HepG2 (cell line): ENCODE data around the gene DLG2. TPM values are rescaled to one million over a fixed set of nuclear protein-coding genes. Genes with fewer than 3 reads are reported as not detected.

Source experiments
- ATAC-seq: fragments of 200-7000 bp; cut with Tn5 transposase; 3 replicates; pipeline ENCODE4 v1.9.1; 2020; ENCODE audit warnings: mild to moderate bottlenecking, moderate library complexity
- BruUV-seq: library from RNA; stranded (reverse); fragments of 400-500 nt; replicated peaks from 2 replicates; lab custom pipeline; 2021; lab: Mats Ljungman, UMichigan
- CTCF ChIA-PET: fragments of 300-600 bp; formaldehyde crosslinking; extraction: SDS; loops from one replicate; lab custom pipeline; 2021; ENCODE audit warnings: low total read pairs, inconsistent platforms, low intra/inter-chr PET ratio; lab: Yijun Ruan, JAX
- POLR2A ChIA-PET: fragments of 350-600 bp; sonication (Branson Sonifier 250); formaldehyde crosslinking; loops from one replicate; lab custom pipeline; 2020; ENCODE audit warnings: antibody characterized with exemption, inconsistent platforms; lab: Yijun Ruan, JAX
- DNase-seq: peaks from one replicate; pipeline ENCODE4 v3.0.0-alpha.2; 2015; ENCODE audit warnings: low spot score
- FAIRE-seq: peaks from 3 replicates; lab custom pipeline; 2011; peaks lifted over from hg19 to GRCh38; lab: Jason Lieb, UNC
- H2AFZ ChIP-seq: one replicate; pipeline ENCODE4 v1.6.1; 2011; ENCODE audit warnings: low read length, inconsistent platforms
- H3K27ac ChIP-seq: fragments of 300-600 bp; 3 replicates; pipeline ENCODE4 v1.8.0; 2011; ENCODE audit warnings: mixed run types, mild to moderate bottlenecking, mixed read lengths, low read length, inconsistent platforms; ENCODE audit not compliant: insufficient read depth; ENCODE audit errors: extremely low read length
- H3K27me3 ChIP-seq, 2 experiments: fragments of 200-600 bp in 1 of 2; 2 replicates in 1 of 2; 3 replicates in 1 of 2; pipeline versions ENCODE4 v1.6.0 to v1.8.0; 2011; ENCODE audit warnings: low read length in 2 of 2, mild to moderate bottlenecking in 2 of 2, moderate library complexity in 2 of 2, inconsistent platforms in 1 of 2; ENCODE audit not compliant: insufficient read depth in 2 of 2, control insufficient read depth in 1 of 2
- H3K36me3 ChIP-seq, 2 experiments: fragments of 200-600 bp in 1 of 2; replicated peaks in 1 of 2; 2 replicates in 1 of 2; 3 replicates in 1 of 2; pipeline versions ENCODE4 v1.5.1 to v1.8.0; 2011; ENCODE audit warnings: low read length in 2 of 2, inconsistent platforms in 1 of 2; ENCODE audit not compliant: insufficient read depth in 2 of 2, control insufficient read depth in 1 of 2
- H3K4me1 ChIP-seq: 2 replicates; pipeline ENCODE4 v1.5.1; 2012; ENCODE audit warnings: low read length, inconsistent platforms; ENCODE audit not compliant: insufficient read depth
- H3K4me2 ChIP-seq: 2 replicates; pipeline ENCODE4 v1.6.0; 2011; ENCODE audit warnings: low read depth, low read length, inconsistent platforms
- H3K4me3 ChIP-seq, 3 experiments: fragments of 200-600 bp in 1 of 3; sonication (generic), shearing (Covaris generic) in 1 of 3; replicated peaks in 1 of 3; 2 replicates each; pipeline ENCODE4 v1.5.1; 2011 to 2016; ENCODE audit warnings: low read length in 3 of 3, inconsistent platforms in 2 of 3, low read depth in 2 of 3, mild to moderate bottlenecking in 2 of 3, control low read depth in 1 of 3, mixed read lengths in 1 of 3; ENCODE audit not compliant: insufficient read depth in 1 of 3
- H3K79me2 ChIP-seq: one replicate; pipeline ENCODE4 v1.6.1; 2011; ENCODE audit warnings: low read length, inconsistent platforms; ENCODE audit not compliant: insufficient read depth
- H3K9ac ChIP-seq: 2 replicates; pipeline ENCODE4 v1.6.0; 2011; ENCODE audit warnings: mild to moderate bottlenecking, low read depth, low read length, inconsistent platforms; ENCODE audit not compliant: insufficient read depth
- H3K9me3 ChIP-seq: 2 replicates; pipeline ENCODE4 v1.5.1; 2012; ENCODE audit warnings: mild to moderate bottlenecking, low read length
- H4K20me1 ChIP-seq: 2 replicates; pipeline ENCODE4 v1.6.0; 2011; ENCODE audit warnings: inconsistent platforms, mild to moderate bottlenecking, low read length, moderate library complexity; ENCODE audit not compliant: insufficient read depth
- ARHGAP35 ChIP-seq: sonication (generic); formaldehyde crosslinking; IDR thresholded peaks from 2 replicates; pipeline ENCODE4 v1.9.0; 2022; ENCODE audit warnings: mild to moderate bottlenecking, inconsistent platforms, moderate library complexity, missing genetic modification reagents, borderline replicate concordance
- ATM ChIP-seq: fragments of 450-650 bp; IDR thresholded peaks from 2 replicates; pipeline ENCODE4 v1.7.1; 2017; ENCODE audit warnings: mild to moderate bottlenecking, borderline replicate concordance
- BRD4 ChIP-seq: sonication (generic); formaldehyde crosslinking; IDR thresholded peaks from 2 replicates; pipeline ENCODE4 v1.4.0; 2020; ENCODE audit warnings: missing genetic modification reagents
- HOXA5 ChIP-seq: sonication (generic); formaldehyde crosslinking; IDR thresholded peaks from 2 replicates; pipeline ENCODE4 v1.4.0; 2020; ENCODE audit warnings: missing genetic modification reagents
- KDM4B ChIP-seq: sonication (generic); formaldehyde crosslinking; IDR thresholded peaks from 2 replicates; pipeline ENCODE4 v1.4.0; 2020; ENCODE audit warnings: missing genetic modification reagents
- KLF16 ChIP-seq, 2 experiments: sonication (generic) in 1 of 2; formaldehyde crosslinking in 1 of 2; IDR thresholded peaks; 2 replicates each; pipeline versions ENCODE4 v1.6.1 to v1.8.0; 2016 to 2023; ENCODE audit warnings: missing genetic modification reagents in 2 of 2, missing compliant biosample characterization in 1 of 2
- KLF6 ChIP-seq: IDR thresholded peaks from 2 replicates; pipeline ENCODE4 v1.8.0; 2016; ENCODE audit warnings: missing biosample characterization, missing genetic modification reagents
- NFKBIZ ChIP-seq: IDR thresholded peaks from 2 replicates; pipeline ENCODE4 v1.6.1; 2018; ENCODE audit warnings: missing genetic modification reagents, missing compliant biosample characterization
- RARG ChIP-seq: sonication (generic); formaldehyde crosslinking; IDR thresholded peaks from 2 replicates; pipeline ENCODE4 v1.4.0; 2020; ENCODE audit warnings: low read depth, mild to moderate bottlenecking, missing genetic modification reagents
- SMYD3 ChIP-seq: sonication (generic); formaldehyde crosslinking; IDR thresholded peaks from 2 replicates; pipeline ENCODE4 v1.8.1; 2023; ENCODE audit warnings: mild to moderate bottlenecking, missing genetic modification reagents
- TCF7 ChIP-seq: sonication (generic); IDR thresholded peaks from 2 replicates; pipeline ENCODE4 v1.6.1; 2016; ENCODE audit warnings: antibody characterized with exemption, low read depth
- ZBTB8A ChIP-seq: sonication (generic); formaldehyde crosslinking; IDR thresholded peaks from 2 replicates; pipeline ENCODE4 v1.4.0; 2020; ENCODE audit warnings: mild to moderate bottlenecking, low read depth, missing genetic modification reagents, borderline replicate concordance
- ZNF546 ChIP-seq: sonication (generic); formaldehyde crosslinking; conservative IDR thresholded peaks from 2 replicates; pipeline ENCODE4 v1.8.1; 2023; ENCODE audit warnings: mild to moderate bottlenecking, missing genetic modification reagents
- ZNF567 ChIP-seq: sonication (generic); formaldehyde crosslinking; IDR thresholded peaks from 2 replicates; pipeline ENCODE4 v1.8.1; 2023; ENCODE audit warnings: mild to moderate bottlenecking, missing genetic modification reagents, borderline replicate concordance
- ZNF761 ChIP-seq: sonication (generic); formaldehyde crosslinking; conservative IDR thresholded peaks from 2 replicates; pipeline ENCODE4 v1.4.0; 2020; ENCODE audit warnings: mild to moderate bottlenecking, missing genetic modification reagents
- WGBS: methylation state at CpG from one replicate; pipeline ENCODE4 v1.1.6; 2017; ENCODE audit warnings: low lambda C conversion rate; 5-methylcytosine and 5-hydroxymethylcytosine counted together
- in situ Hi-C: cut with HindIII; loops from 2 replicates; pipeline ENCODE4 v1.10.0; 2017; ENCODE audit warnings: low pct_unique_long_range_greater_than_20kb; ENCODE audit not compliant: extremely low pct_ligation_motif_present
- intact Hi-C: fragments of 100-400 bp; cut with micrococcal nuclease; formaldehyde crosslinking; loops from one replicate; pipeline ENCODE4 v1.10.0; 2022; ENCODE audit not compliant: unreplicated experiment
- polyA plus RNA-seq, 8 experiments: library from polyadenylated mRNA; depleted of rRNA in 3 of 8; stranded (reverse) in 7 of 8; unstranded in 1 of 8; fragments of >200 nt; fragmentation: Illumina TruSeq in 4 of 8; extraction: Trizol in 4 of 8; gene quantifications; 2 replicates each; pipeline versions ENCODE4 v1.2.1 to v1.2.3, GENCODE V29; 2011 to 2016; ENCODE audit warnings: low read depth in 4 of 8, missing spikeins in 1 of 8, mixed read lengths in 1 of 8; ENCODE audit not compliant: insufficient read depth in 1 of 8
- total RNA-seq, 5 experiments: library from RNA; depleted of rRNA; stranded (reverse); fragments of >200 nt; fragmentation: Illumina TruSeq; extraction: Trizol; gene quantifications; 2 replicates each; pipeline ENCODE4 v1.2.3, GENCODE V29; 2016; ENCODE audit warnings: low read depth in 1 of 5
- TF ChIP-seq, protein P1 (sequence below): sonication (generic); formaldehyde crosslinking; IDR thresholded peaks from 2 replicates; pipeline ENCODE4 v1.5.1; 2020; ENCODE audit warnings: mild to moderate bottlenecking, missing genetic modification reagents, borderline replicate concordance
- TF ChIP-seq, protein P2 (sequence below): sonication (generic); formaldehyde crosslinking; IDR thresholded peaks from 2 replicates; pipeline ENCODE4 v1.4.0; 2020; ENCODE audit warnings: missing genetic modification reagents
- TF ChIP-seq, protein P3 (sequence below): IDR thresholded peaks from 2 replicates; pipeline ENCODE4 v1.6.1; 2016; ENCODE audit warnings: mild to moderate bottlenecking
- TF ChIP-seq, protein P4 (sequence below): sonication (generic); formaldehyde crosslinking; IDR thresholded peaks from 2 replicates; pipeline ENCODE4 v1.4.0; 2020; ENCODE audit warnings: missing genetic modification reagents, mild to moderate bottlenecking, borderline replicate concordance

DLG2 gene
- total and polyA plus RNA-seq, 2 of the 13 experiments (the other 11 are each of a cell fraction or from before 2014, with no cell fraction given): 0.46 to 1.0 TPM

DNA sequence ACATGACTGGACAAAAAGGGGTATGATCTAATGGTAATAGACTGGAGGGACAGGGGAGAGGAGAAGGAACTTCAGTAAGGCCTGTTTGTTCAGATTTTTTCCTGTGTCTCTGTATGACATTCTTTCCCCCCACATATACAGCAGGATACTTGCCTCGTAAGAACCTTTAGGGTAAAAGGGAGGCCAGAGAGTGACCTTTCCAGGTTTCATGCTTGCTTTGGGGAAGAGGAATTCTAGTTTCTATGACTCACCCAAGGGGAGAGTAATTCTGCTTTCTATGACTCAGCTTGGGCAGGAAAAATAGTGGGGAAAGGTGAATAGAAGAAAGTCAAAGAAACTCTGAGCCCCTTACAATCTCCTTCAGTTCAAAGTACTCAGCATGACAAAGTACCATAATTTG lies 457.0 kb downstream of the DLG2 start:
- ATAC-seq (no peak), FAIRE-seq (no peak), DNase-seq (no peak)
- no TSS peak for BruUV-seq
- H3K4me1 ChIP-seq: no peaks in the 10 kb centered on the region
- no peaks in the 10 kb centered on the region for H4K20me1 ChIP-seq
- no peak overlapping the region for H3K4me2 ChIP-seq
- H3K27ac ChIP-seq: no peak overlapping the region
- no peaks in the 10 kb centered on the region for H3K36me3 ChIP-seq
- POLR2A ChIA-PET: no interaction called here
- CTCF ChIA-PET: no interaction called here
- H2AFZ ChIP-seq: no peak overlapping the region
- 0% methylated on average over 1 of the region's 1 CpG for WGBS
- in situ Hi-C loops (no loop called here), intact Hi-C loops (no loop called here)
- no peaks in the 10 kb centered on the region for H3K9me3 ChIP-seq
- no peak overlapping the region for H3K4me3 ChIP-seq
- no peaks in the 10 kb centered on the region for H3K27me3 ChIP-seq
- H3K79me2 ChIP-seq: no peaks in the 10 kb centered on the region
- H3K9ac ChIP-seq: no peak overlapping the region
- TF ChIP-seq KDM4B (CRISPR knock-in tag): no peak
- TF ChIP-seq ZNF567 (CRISPR knock-in tag): no peak
- TF ChIP-seq, protein P1, sequence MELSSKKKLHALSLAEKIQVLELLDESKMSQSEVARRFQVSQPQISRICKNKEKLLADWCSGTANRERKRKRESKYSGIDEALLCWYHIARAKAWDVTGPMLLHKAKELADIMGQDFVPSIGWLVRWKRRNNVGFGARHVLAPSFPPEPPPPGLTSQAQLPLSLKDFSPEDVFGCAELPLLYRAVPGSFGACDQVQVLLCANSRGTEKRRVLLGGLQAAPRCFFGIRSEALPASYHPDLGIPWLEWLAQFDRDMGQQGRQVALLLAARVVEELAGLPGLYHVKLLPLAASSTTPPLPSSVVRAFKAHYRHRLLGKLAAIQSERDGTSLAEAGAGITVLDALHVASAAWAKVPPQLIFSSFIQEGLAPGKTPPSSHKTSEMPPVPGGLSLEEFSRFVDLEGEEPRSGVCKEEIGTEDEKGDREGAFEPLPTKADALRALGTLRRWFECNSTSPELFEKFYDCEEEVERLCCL (CRISPR knock-in tag): no peak
- TF ChIP-seq ATM: no peak
- no peak for TF ChIP-seq ZBTB8A (CRISPR knock-in tag)
- TF ChIP-seq, protein P2, sequence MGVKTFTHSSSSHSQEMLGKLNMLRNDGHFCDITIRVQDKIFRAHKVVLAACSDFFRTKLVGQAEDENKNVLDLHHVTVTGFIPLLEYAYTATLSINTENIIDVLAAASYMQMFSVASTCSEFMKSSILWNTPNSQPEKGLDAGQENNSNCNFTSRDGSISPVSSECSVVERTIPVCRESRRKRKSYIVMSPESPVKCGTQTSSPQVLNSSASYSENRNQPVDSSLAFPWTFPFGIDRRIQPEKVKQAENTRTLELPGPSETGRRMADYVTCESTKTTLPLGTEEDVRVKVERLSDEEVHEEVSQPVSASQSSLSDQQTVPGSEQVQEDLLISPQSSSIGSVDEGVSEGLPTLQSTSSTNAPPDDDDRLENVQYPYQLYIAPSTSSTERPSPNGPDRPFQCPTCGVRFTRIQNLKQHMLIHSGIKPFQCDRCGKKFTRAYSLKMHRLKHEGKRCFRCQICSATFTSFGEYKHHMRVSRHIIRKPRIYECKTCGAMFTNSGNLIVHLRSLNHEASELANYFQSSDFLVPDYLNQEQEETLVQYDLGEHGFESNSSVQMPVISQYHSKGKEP: no peak
- TF ChIP-seq SMYD3 (CRISPR knock-in tag): no peak
- TF ChIP-seq ARHGAP35: no peak
- TF ChIP-seq, protein P3, sequence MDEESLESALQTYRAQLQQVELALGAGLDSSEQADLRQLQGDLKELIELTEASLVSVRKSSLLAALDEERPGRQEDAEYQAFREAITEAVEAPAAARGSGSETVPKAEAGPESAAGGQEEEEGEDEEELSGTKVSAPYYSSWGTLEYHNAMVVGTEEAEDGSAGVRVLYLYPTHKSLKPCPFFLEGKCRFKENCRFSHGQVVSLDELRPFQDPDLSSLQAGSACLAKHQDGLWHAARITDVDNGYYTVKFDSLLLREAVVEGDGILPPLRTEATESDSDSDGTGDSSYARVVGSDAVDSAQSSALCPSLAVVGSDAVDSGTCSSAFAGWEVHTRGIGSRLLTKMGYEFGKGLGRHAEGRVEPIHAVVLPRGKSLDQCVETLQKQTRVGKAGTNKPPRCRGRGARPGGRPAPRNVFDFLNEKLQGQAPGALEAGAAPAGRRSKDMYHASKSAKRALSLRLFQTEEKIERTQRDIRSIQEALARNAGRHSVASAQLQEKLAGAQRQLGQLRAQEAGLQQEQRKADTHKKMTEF (CRISPR knock-in tag): no peak
- TF ChIP-seq RARG (CRISPR knock-in tag): no peak
- TF ChIP-seq KLF6 (CRISPR knock-in tag): no peak
- TF ChIP-seq BRD4 (CRISPR knock-in tag): no peak
- TF ChIP-seq NFKBIZ (CRISPR knock-in tag): no peak
- TF ChIP-seq TCF7: no peak
- TF ChIP-seq ZNF761 (CRISPR knock-in tag): no peak
- TF ChIP-seq, protein P4, sequence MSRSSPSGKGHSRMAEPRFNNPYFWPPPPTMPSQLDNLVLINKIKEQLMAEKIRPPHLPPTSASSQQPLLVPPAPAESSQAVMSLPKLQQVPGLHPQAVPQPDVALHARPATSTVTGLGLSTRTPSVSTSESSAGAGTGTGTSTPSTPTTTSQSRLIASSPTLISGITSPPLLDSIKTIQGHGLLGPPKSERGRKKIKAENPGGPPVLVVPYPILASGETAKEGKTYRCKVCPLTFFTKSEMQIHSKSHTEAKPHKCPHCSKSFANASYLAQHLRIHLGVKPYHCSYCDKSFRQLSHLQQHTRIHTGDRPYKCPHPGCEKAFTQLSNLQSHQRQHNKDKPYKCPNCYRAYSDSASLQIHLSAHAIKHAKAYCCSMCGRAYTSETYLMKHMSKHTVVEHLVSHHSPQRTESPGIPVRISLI (CRISPR knock-in tag): no peak
- TF ChIP-seq ZNF546 (CRISPR knock-in tag): no peak
- no peak for TF ChIP-seq KLF16 (CRISPR knock-in tag; IDR thresholded peaks at IDR 0.05)
- no peak for TF ChIP-seq HOXA5
